Skeletal muscle tissue (tissue), 4 donors: Measurements from ENCODE around the gene SPEG. TPM values are rescaled to one million over a fixed set of nuclear protein-coding genes. Genes with fewer than 3 reads are reported as not detected.

ENCODE experiments used
- H3K27ac ChIP-seq: one replicate; pipeline ENCODE4 v1.7.0; 2013; ENCODE audit warnings: mild to moderate bottlenecking, low read depth, low read length, inconsistent platforms
- H3K27me3 ChIP-seq, 3 donors: one replicate each; pipeline ENCODE4 v1.7.0; 2013; ENCODE audit warnings: low read length in 3 of 3; ENCODE audit not compliant: control insufficient read depth in 3 of 3, insufficient read depth in 3 of 3
- H3K36me3 ChIP-seq, 3 donors: one replicate each; pipeline ENCODE4 v1.7.0; 2013; ENCODE audit warnings: low read length in 3 of 3; ENCODE audit not compliant: control insufficient read depth in 3 of 3, insufficient read depth in 3 of 3
- H3K4me1 ChIP-seq, 3 donors: one replicate each; pipeline ENCODE4 v1.7.0; 2013; ENCODE audit warnings: low read length in 3 of 3, mild to moderate bottlenecking in 3 of 3; ENCODE audit not compliant: control insufficient read depth in 3 of 3, insufficient read depth in 3 of 3
- H3K4me3 ChIP-seq, 3 donors: one replicate each; pipeline ENCODE4 v1.7.0; 2013; ENCODE audit warnings: low read length in 3 of 3
- H3K9ac ChIP-seq, 3 donors: one replicate each; pipeline ENCODE4 v1.7.0; 2013; ENCODE audit warnings: low read length in 3 of 3, mild to moderate bottlenecking in 3 of 3, moderate library complexity in 2 of 3, low read depth in 1 of 3
- H3K9me3 ChIP-seq, 3 donors: one replicate each; pipeline ENCODE4 v1.7.0; 2013; ENCODE audit warnings: low read length in 3 of 3; ENCODE audit not compliant: control insufficient read depth in 3 of 3
- total RNA-seq: library from RNA; depleted of rRNA; stranded (reverse); fragments of >200 nt; gene quantifications from one replicate; pipeline ENCODE4 v1.2.3, GENCODE V29; 2014
- donor health status: Osteomylitis.

Gene SPEG
- total RNA-seq, 1 donor from 2014 or later = 95.5 TPM

DNA sequence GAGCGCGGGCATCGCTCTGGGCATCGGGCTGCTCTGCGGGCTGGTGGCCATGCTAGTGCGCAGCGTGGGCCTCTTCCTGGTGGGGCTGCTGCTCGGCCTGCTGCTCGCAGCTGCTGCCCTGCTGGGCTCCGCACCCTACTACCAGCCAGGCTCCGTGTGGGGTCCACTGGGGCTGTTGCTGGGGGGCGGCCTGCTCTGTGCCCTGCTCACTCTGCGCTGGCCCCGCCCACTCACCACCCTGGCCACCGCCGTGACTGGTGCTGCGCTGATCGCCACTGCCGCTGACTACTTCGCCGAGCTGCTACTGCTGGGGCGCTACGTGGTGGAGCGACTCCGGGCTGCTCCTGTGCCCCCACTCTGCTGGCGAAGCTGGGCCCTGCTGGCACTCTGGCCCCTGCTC lies 113.0 kb downstream of the SPEG start:
- Histone ChIP-seq H3K9me3 (no peaks in the 10 kb centered on the region), H3K27me3 (peaks cover 0 to 6% (median 3%) of the 10 kb centered on the region in 3 donors), H3K4me1 (peaks cover 16 to 17% (median 16%) of the 10 kb centered on the region in 3 donors), H3K36me3 (peaks cover 0 to 5% (median 2%) of the 10 kb centered on the region in 3 donors), H3K4me3 (no peak overlapping the region), H3K9ac (no peak overlapping the region), H3K27ac (no peak overlapping the region)

Other genes with a start within 250 kb of the SPEG start
- 11.5 TPM for gene ZFAND2B, start 228.1 kb upstream of the SPEG start, total RNA-seq
- gene ABCB6, start 215.9 kb upstream of the SPEG start, total RNA-seq = 25.6 TPM
- 16.7 TPM for gene ATG9A, start 205.2 kb upstream of the SPEG start, total RNA-seq
- gene ANKZF1, start 205.0 kb upstream of the SPEG start, total RNA-seq = 27.7 TPM
- 13.0 TPM for gene GLB1L, start 189.4 kb upstream of the SPEG start, total RNA-seq
- gene STK16, start 189.4 kb upstream of the SPEG start, total RNA-seq = 6.3 TPM
- not detected for gene TUBA4B, start 181.6 kb upstream of the SPEG start, total RNA-seq
- gene TUBA4A, start 180.9 kb upstream of the SPEG start, total RNA-seq = 30.8 TPM
- gene DNAJB2, start 155.5 kb upstream of the SPEG start, total RNA-seq = 49.6 TPM
- not detected for gene PTPRN, start 125.4 kb upstream of the SPEG start, total RNA-seq
- not detected for gene RESP18, start 102.1 kb upstream of the SPEG start, total RNA-seq
- 25.1 TPM for gene DNPEP, start 46.9 kb upstream of the SPEG start, total RNA-seq
- gene DES, start 16.5 kb upstream of the SPEG start, total RNA-seq = 3,588 TPM
- 27.7 TPM for gene GMPPA, start 64.0 kb downstream of the SPEG start, total RNA-seq
- not detected for gene ASIC4, start 79.6 kb downstream of the SPEG start, total RNA-seq
- 33.4 TPM for gene CHPF, start 109.0 kb downstream of the SPEG start, total RNA-seq
- 2.1 TPM for gene TMEM198, start 109.2 kb downstream of the SPEG start, total RNA-seq
- gene OBSL1, start 136.7 kb downstream of the SPEG start, total RNA-seq = 87.2 TPM
- not detected for gene INHA, start 137.5 kb downstream of the SPEG start, total RNA-seq
- 8.9 TPM for gene STK11IP, start 163.0 kb downstream of the SPEG start, total RNA-seq
- 2.1 TPM for gene SLC4A3, start 192.8 kb downstream of the SPEG start, total RNA-seq